ENCODE data around the gene RPAP2. TPM values are rescaled to one million over a fixed set of nuclear protein-coding genes. Genes with fewer than 3 reads are reported as not detected.
"Not testable (repeated sequence)": the region's sequence is repeated elsewhere in the genome, so short reads cannot be mapped to it uniquely, and the experiment has no call there.

Gene RPAP2
- total RNA-seq, 3 donors from 2014 or later: 17.1 to 33.5 (median 22.6) TPM

DNA sequence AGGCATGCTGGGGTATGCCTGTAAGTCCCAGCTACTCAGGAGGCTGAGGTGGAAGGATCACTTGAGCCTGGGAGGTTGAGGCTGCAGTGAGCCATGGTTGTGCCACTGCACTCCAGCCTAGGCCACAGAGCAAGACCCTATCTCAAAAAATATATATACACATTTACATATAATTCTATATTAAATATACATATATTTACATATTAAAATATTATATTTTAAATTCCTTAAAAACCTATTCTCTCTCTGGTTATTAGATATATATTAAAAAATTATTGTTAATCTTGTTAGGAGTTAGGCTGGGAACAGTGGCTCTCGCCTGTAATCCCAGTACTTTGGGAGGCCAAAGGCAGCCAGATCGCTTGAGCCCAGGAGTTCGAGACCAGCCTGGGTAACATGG, 22.8 kb upstream of the RPAP2 start:
- H3K4me3 ChIP-seq: no peak overlapping the region
- H3K36me3 ChIP-seq (ENCODE audit: low read depth): no peaks in the 10 kb centered on the region
- no peaks in the 10 kb centered on the region for H3K4me1 ChIP-seq (ENCODE audit: low read depth)
- TF ChIP-seq, protein P1, sequence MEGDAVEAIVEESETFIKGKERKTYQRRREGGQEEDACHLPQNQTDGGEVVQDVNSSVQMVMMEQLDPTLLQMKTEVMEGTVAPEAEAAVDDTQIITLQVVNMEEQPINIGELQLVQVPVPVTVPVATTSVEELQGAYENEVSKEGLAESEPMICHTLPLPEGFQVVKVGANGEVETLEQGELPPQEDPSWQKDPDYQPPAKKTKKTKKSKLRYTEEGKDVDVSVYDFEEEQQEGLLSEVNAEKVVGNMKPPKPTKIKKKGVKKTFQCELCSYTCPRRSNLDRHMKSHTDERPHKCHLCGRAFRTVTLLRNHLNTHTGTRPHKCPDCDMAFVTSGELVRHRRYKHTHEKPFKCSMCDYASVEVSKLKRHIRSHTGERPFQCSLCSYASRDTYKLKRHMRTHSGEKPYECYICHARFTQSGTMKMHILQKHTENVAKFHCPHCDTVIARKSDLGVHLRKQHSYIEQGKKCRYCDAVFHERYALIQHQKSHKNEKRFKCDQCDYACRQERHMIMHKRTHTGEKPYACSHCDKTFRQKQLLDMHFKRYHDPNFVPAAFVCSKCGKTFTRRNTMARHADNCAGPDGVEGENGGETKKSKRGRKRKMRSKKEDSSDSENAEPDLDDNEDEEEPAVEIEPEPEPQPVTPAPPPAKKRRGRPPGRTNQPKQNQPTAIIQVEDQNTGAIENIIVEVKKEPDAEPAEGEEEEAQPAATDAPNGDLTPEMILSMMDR (IDR thresholded peaks at IDR 0.05): no peak
- no peaks in the 10 kb centered on the region for H3K9me3 ChIP-seq
- ATAC-seq: no peak
- intact Hi-C loops (cut with DNase I, micrococcal nuclease): no loop called here
- no peak for DNase-seq

DNA sequence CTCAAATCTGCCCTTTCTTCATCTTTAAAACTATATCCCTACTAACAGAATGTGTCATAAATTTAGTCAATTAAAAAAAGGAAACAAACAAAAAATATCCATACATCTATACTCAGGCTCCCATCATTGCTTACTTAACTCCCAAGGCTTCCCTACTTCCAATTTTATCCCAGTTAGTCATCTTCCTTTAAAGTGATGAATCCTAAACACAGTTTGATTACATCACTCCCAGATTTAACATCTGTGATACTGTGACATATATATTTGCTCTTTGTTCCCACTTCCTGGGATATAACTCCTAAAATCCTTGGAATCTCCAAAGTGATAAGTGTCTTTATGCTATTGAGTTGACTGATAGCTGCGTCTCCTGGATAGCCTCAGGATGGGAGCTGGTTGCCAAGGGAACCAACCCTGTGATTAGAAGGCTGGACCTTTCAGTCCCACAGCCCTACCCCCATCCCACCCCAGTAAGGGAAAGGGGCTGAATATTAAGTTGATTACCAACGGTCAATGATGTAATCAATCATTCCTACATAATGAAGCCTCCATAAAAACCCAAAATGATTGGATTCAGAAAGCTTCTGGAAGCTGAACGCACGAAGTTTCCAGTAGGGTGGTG, 21.6 kb upstream of the RPAP2 start:
- H3K4me3 ChIP-seq: no peak overlapping the region
- H3K9me3 ChIP-seq: no peaks in the 10 kb centered on the region
- TF ChIP-seq, protein P1 (IDR thresholded peaks at IDR 0.05): no peak
- no peaks in the 10 kb centered on the region for H3K4me1 ChIP-seq (ENCODE audit: low read depth)
- intact Hi-C loops (cut with DNase I, micrococcal nuclease): no loop called here
- DNase-seq (no peak), ATAC-seq (no peak)
- H3K36me3 ChIP-seq (ENCODE audit: low read depth): no peaks in the 10 kb centered on the region

DNA sequence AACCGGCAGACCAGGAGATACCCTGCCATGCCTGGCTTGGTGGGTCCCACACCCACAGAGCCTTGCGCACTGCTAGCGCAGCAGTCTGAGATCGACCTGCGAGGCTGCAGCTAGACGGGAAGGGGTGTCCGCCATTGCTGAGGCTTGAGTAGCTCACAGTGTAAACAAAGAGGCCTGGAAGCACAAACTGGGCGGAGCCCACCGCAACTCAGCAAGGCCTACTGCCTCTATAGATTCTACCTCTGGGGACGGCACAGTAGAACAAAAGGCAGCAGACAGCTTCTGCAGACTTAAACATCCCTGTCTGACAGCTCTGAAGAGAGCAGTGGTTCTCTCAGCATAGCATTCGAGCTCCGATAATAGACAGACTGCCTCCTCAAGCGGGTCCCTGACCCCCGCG, 19.1 kb upstream of the RPAP2 start:
- intact Hi-C loops (cut with DNase I, micrococcal nuclease); DNase-seq; H3K4me1 ChIP-seq (ENCODE audit: low read depth); ATAC-seq; H3K4me3 ChIP-seq; H3K9me3 ChIP-seq; H3K36me3 ChIP-seq (ENCODE audit: low read depth): not testable (repeated sequence)

DNA sequence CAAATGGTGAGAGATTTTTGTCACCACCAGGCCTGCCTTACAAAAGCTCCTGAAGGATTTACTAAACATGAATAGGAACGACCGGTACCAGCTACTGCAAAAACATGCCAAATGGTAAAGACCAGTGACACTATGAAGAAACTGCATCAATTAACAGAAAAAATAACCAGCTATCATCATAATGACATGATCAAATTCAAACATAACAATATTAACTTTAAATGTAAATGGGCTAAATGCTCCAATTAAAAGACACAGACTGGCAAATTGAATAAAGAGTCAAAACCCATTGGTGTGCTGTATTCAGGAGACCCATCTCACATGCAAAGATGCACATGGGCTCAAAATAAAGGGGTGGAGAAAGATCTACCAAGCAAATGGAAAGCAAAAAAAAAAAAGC, 17.4 kb upstream of the RPAP2 start:
- H3K36me3 ChIP-seq (ENCODE audit: low read depth); intact Hi-C loops (cut with DNase I, micrococcal nuclease); H3K9me3 ChIP-seq: not testable (repeated sequence)

DNA sequence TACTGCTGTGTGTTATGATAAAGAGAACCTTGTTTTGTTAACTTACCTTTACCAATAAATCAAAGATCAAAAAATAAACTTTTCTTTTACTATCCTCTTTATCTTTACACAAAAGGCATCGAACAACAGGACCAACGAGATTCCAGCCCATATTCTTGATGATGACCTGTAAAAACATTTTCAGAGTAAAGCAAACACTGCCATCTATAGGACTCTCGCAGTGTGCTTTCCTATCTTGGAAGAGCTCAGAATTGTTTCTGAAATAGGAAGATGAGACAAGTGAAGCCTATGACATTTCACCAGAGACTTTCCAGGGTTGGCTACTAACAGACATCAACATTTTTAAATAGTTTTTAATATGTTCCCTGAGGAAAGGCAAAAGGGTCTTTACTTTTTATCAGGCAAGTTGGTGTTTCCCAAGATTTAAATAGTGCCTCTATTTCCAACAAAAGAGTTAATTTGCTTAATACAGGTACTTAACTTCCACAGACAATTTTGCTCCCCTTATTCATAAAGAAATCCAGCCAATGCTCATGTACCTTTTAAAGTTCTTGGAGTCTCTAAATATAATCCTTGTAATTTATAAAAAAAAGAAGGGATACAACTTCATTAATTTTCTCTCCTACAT, 7.4 kb upstream of the RPAP2 start:
- DNase-seq: peak in 1 of 3 donors; percentile 57
- no peaks in the 10 kb centered on the region for H3K4me1 ChIP-seq (ENCODE audit: low read depth)
- H3K9me3 ChIP-seq: no peaks in the 10 kb centered on the region
- TF ChIP-seq, protein P1 (IDR thresholded peaks at IDR 0.05): peak; percentile 27
- H3K36me3 ChIP-seq (ENCODE audit: low read depth): no peaks in the 10 kb centered on the region
- H3K4me3 ChIP-seq: no peak overlapping the region
- intact Hi-C loops (cut with DNase I, micrococcal nuclease): no loop called here
- peak; percentile 66 for ATAC-seq

More for the DNA sequence above, 17.4 kb upstream of the RPAP2 start:
- ATAC-seq; H3K4me1 ChIP-seq (ENCODE audit: low read depth); H3K4me3 ChIP-seq; DNase-seq: not testable (repeated sequence)

DNA sequence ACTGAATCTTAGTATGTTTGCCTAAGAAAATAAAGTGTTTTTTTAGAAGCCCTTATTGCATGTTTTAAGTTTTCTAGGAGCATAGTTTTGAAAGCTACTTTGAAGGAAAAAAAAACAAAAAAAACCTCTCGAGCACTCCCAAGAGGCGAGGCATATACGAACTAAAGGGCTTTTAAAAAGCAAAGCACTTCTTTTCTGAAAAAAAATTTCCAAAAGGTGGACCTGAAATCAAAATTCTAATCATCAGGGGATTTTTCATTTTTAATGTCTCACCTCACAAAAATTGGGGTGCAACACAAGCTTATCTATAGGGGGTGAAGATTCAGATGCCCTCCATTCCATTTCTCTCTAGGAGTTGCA, 666 bp upstream of the RPAP2 start:
- TF ChIP-seq, protein P1 (IDR thresholded peaks at IDR 0.05): no peak
- DNase-seq (no peak), ATAC-seq (peak; percentile 3)
- H3K9me3 ChIP-seq: no peaks in the 10 kb centered on the region
- H3K4me1 ChIP-seq (ENCODE audit: low read depth): peaks cover 18% of the 10 kb centered on the region
- peak overlapping the region; percentile 62 for H3K4me3 ChIP-seq
- intact Hi-C loops (cut with DNase I, micrococcal nuclease): no loop called here
- H3K36me3 ChIP-seq (ENCODE audit: low read depth): no peaks in the 10 kb centered on the region
